Right ventricle myocardium inferior (tissue), 1 donor: ENCODE measurements around the gene ZNF484. TPM values are rescaled to one million over a fixed set of nuclear protein-coding genes. Genes with fewer than 3 reads are reported as not detected.
"Not testable (repeated sequence)": the region's sequence is repeated elsewhere in the genome, so short reads cannot be mapped to it uniquely, and the experiment has no call there.

Experiments used
- ATAC-seq: fragments of 200-7000 bp; cut with Tn5 transposase; one replicate; pipeline ENCODE4 v1.9.1; 2020; ENCODE audit warnings: mild to moderate bottlenecking, moderate library complexity
- DNase-seq: peaks from one replicate; pipeline ENCODE4 v3.0.0; 2021; ENCODE audit errors: missing footprints
- intact Hi-C: fragments of 100-400 bp; cut with DNase I; formaldehyde crosslinking; loops from one replicate; pipeline ENCODE4 v1.11.0; 2022
- total RNA-seq: library from RNA; stranded (reverse); fragmentation: NEBNext Ultra II Directional; extraction: Animal tissue kit (Norgen Biotek cat#: 25700); gene quantifications from one replicate; pipeline ENCODE4 v1.2.1, GENCODE V29; 2021
- donor health status: DM: no; HTN: yes; CAD: no; lungs with severe emphysema.

ZNF484 gene
- total RNA-seq, 1 donor from 2014 or later = 4.3 TPM

DNA sequence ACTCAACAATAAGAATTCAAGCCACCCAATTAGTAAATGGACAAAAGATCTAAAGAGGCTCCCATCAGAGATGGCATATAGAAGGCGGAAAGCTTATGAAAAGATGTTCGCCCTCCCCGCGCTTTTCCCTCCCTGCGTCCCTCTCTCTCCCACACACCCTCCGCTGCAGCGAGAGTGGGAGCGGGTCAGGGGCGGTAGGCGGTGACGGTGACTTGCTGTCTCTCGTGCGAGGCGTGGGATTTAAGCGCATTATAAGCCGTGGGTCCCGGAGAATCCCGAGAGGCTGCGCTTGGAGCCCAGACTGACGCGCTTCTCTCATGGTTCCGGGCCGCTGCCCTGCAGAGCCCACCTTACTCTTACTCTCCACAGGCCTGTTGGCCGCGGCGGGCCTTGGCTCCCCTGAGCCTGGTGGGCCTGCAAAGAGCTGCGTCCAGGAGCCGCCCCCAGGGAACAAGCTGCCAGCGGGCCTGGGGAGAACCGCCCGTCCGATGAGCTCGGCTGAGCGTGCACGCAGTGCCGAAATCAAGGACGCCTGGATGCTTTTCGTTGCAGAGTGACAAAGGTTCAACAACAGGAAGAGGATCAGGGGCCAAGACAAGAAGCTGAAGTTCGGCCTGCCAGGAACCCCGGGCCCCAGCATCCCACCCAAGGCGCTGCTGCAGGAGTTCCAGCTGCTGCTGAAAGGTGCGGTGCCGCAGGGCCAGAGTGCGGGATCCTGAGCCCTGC lies 70.6 kb downstream of the ZNF484 start:
- no peak for ATAC-seq

DNA sequence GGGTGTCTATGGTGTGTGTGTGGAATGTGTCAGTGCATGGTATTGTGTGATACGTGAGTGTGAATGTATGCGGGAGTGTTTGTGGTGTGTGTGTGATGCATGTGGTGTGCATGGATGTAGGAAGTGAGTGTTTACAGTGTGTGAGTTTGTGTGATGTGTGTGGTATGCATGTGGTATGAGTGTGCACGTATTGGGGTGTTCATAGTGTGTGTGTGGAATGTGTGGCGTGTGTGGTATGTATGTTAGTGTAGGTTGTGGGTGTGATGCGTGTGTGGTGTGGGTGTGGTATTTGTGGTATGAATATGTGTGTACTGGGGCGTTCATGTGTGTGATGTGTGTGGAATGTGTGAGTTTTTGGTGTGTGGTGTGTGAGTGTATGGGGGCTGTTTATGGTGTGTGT lies 73.1 kb downstream of the ZNF484 start:
- DNase-seq (no peak), ATAC-seq (no peak)
- intact Hi-C loops = no loop called here

More for the DNA sequence above, 70.6 kb downstream of the ZNF484 start:
- intact Hi-C loops = no loop called here
- no peak for DNase-seq

GRCh38 chr9:92798358-92798757 lies 79.5 kb downstream of the ZNF484 start:
- DNase-seq = no peak
- ATAC-seq = no peak
- intact Hi-C loops = loop anchor here (10.0 kb wide), 1 partner anchor 664 kb away; no protein-coding TSS in a partner anchor

DNA sequence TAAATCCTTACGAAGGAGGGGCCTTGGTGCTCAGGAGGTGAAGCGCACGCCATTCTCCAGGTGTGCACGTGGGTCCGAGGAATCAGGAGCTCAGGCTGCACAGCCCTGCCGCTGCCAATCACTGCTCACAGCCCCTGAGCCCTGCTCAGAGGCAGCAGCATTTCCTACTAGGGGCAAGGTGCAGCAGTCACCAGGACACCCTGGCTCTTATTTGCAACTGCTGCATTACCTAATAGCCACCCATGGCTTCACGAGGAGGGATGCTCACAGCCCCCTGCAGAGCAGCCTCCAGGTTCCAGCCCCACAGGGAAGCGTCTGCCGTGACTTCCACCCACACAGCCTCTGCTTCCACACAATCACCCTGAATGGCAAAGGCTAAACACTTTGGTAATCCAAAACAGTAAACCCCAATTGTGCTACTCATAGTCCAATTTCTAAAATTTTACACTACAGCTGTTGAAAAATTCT lies 81.5 kb downstream of the ZNF484 start:
- ATAC-seq, DNase-seq: not testable (repeated sequence)
- intact Hi-C loops = loop anchor here (10.0 kb wide), 1 partner anchor 662 kb away; no protein-coding TSS in a partner anchor

- DNase-seq (no peak), ATAC-seq (no peak)
- intact Hi-C loops = loop anchor here (10.0 kb wide), 1 partner anchor 661 kb away; no protein-coding TSS in a partner anchor
Measured at GRCh38 chr9:92795598-92796336, 82.1 kb downstream of the ZNF484 start.

Other genes with a start within 250 kb of the ZNF484 start
- 5.9 TPM for gene IPPK, start 207.9 kb downstream of the ZNF484 start, total RNA-seq
- 33.8 TPM for gene BICD2, start 113.2 kb downstream of the ZNF484 start, total RNA-seq
- 3.0 TPM for gene FGD3, start 69.5 kb upstream of the ZNF484 start, total RNA-seq
- 1.7 TPM for gene SUSD3, start 180.7 kb upstream of the ZNF484 start, total RNA-seq
- gene CARD19, start 218.2 kb upstream of the ZNF484 start, total RNA-seq = 27.1 TPM